Subcutaneous adipose tissue (tissue), 4 donors: ENCODE measurements around the gene TTC23. TPM values are rescaled to one million over a fixed set of nuclear protein-coding genes. Genes with fewer than 3 reads are reported as not detected.

Experiments used
- total RNA-seq, 4 donors: library from RNA; depleted of rRNA; stranded (reverse); fragments of >200 nt; gene quantifications; one replicate each; pipeline ENCODE4 v1.1.0, GENCODE V29; 2016
- TF ChIP-seq, protein P1 (sequence below): fragments of 450-650 bp; IDR thresholded peaks from one replicate; pipeline ENCODE4 v1.5.1; 2016; ENCODE audit warnings: low read depth, mild to moderate bottlenecking, control low read depth, antibody characterized with exemption, moderate library complexity

The TTC23 gene, protein sequence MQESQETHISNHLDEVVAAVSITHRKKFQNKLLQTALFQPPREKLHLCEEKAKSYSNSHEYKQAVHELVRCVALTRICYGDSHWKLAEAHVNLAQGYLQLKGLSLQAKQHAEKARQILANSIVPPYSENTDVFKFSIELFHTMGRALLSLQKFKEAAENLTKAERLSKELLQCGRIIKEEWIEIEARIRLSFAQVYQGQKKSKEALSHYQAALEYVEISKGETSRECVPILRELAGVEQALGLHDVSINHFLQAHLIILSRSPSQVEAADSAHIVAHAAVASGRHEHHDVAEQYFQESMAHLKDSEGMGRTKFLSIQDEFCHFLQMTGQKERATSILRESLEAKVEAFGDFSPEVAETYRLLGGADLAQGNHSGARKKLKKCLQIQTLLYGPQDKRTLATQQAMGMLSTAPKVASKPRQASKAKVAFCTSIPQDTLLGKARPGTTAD
- 10 to 100 TPM; 19.6 to 24.0 (median 23.2) TPM for total RNA-seq

- TF ChIP-seq, protein P1, sequence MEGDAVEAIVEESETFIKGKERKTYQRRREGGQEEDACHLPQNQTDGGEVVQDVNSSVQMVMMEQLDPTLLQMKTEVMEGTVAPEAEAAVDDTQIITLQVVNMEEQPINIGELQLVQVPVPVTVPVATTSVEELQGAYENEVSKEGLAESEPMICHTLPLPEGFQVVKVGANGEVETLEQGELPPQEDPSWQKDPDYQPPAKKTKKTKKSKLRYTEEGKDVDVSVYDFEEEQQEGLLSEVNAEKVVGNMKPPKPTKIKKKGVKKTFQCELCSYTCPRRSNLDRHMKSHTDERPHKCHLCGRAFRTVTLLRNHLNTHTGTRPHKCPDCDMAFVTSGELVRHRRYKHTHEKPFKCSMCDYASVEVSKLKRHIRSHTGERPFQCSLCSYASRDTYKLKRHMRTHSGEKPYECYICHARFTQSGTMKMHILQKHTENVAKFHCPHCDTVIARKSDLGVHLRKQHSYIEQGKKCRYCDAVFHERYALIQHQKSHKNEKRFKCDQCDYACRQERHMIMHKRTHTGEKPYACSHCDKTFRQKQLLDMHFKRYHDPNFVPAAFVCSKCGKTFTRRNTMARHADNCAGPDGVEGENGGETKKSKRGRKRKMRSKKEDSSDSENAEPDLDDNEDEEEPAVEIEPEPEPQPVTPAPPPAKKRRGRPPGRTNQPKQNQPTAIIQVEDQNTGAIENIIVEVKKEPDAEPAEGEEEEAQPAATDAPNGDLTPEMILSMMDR: no peak
Measured at GRCh38 chr15:99249270-99249841, at the start of gene TTC23. Gene TTC23, minus strand, starts transcription at chr15:99249581. Its CDS starts 20,869 bp downstream, at chr15:99228712.

DNA sequence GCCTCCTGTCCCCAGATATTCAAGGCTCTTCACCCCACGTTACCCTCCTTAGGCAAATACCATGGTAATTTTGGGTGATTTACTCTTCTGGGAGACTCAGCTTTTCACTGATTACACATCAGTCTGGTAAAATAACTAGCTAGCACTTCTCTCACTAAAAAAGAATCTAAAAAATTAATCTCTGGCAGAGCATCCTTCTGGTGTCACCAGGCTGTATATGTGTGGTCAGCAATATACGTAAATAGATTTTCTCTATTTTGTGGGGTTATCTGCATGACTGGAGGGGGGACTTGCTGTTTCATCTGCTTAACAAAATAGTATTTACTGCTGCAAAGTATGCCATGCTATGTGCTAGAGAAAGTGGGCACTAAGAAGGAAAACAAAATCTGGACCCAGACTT is 47.0 kb upstream of the TTC23 start:
- TF ChIP-seq, protein P1: no peak

GRCh38 chr15:99295840-99296239 is 46.5 kb upstream of the TTC23 start:
- TF ChIP-seq, protein P1: no peak

GRCh38 chr15:99291643-99292042 is 42.3 kb upstream of the TTC23 start:
- TF ChIP-seq, protein P1: no peak

GRCh38 chr15:99283717-99284116 is 34.3 kb upstream of the TTC23 start:
- TF ChIP-seq, protein P1: no peak

DNA sequence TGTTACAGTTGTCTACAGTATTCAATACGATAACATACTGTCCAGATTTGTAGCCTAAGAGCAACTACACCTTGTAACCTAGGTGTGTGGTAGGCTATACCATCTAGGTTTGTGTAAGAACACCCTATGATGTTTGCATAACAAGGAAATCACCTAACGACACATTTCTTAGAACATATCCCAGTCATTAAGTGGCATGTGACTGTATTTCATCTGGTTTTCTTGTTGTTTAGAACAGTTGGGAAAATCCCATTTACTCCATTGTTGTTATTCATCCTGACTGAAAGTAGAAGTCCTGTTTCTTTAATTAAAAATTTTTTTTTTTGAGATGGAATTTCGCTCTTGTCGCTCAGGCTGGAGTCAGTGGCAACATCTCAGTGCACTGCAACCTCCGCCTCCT is 33.2 kb upstream of the TTC23 start:
- TF ChIP-seq, protein P1: no peak

- TF ChIP-seq, protein P1: no peak
Measured at GRCh38 chr15:99282121-99282520, 32.7 kb upstream of the TTC23 start.
